NOMO-1 treated with DMSO at 0.1 percent for 48 hours (cell line): ENCODE measurements around the gene AOPEP.

ENCODE experiments used
- DNase-seq: peaks from one replicate; lab custom pipeline; 2025; ENCODE audit not compliant: unreplicated experiment; lab: John Stamatoyannopoulos, UW

The AOPEP gene

GRCh38 chr9:94892675-94893074 lies 166.2 kb downstream of the AOPEP start:
- DNase-seq: no peak

- DNase-seq: no peak
These were observed 167.7 kb downstream of the AOPEP start for GRCh38 chr9:94894094-94894699.

- DNase-seq: no peak
These were observed 169.2 kb downstream of the AOPEP start for GRCh38 chr9:94895668-94896067.

GRCh38 chr9:94896512-94896911 lies 170.0 kb downstream of the AOPEP start:
- no peak for DNase-seq

GRCh38 chr9:94899464-94900221 lies 173.1 kb downstream of the AOPEP start:
- DNase-seq: no peak

GRCh38 chr9:94900222-94901018 lies 173.9 kb downstream of the AOPEP start:
- DNase-seq: no peak

GRCh38 chr9:94901019-94901363 lies 174.5 kb downstream of the AOPEP start:
- no peak for DNase-seq

GRCh38 chr9:94903961-94904421 lies 177.5 kb downstream of the AOPEP start:
- DNase-seq: no peak

- DNase-seq: no peak
These were observed 178.3 kb downstream of the AOPEP start for GRCh38 chr9:94904806-94905205.

- no peak for DNase-seq
These were observed 179.1 kb downstream of the AOPEP start for GRCh38 chr9:94905606-94906005.

GRCh38 chr9:94906181-94906580 lies 179.7 kb downstream of the AOPEP start:
- no peak for DNase-seq

GRCh38 chr9:94906713-94907112 lies 180.2 kb downstream of the AOPEP start:
- DNase-seq: no peak

- DNase-seq: no peak
These were observed 180.9 kb downstream of the AOPEP start for GRCh38 chr9:94907264-94907936.

- peak; percentile 28 for DNase-seq
These were observed 181.6 kb downstream of the AOPEP start for GRCh38 chr9:94908011-94908563.

- no peak for DNase-seq
These were observed 182.2 kb downstream of the AOPEP start for GRCh38 chr9:94908583-94909249.

- no peak for DNase-seq
These were observed 182.9 kb downstream of the AOPEP start for GRCh38 chr9:94909250-94909894.

GRCh38 chr9:94909965-94910730 lies 183.6 kb downstream of the AOPEP start:
- DNase-seq: no peak

GRCh38 chr9:94911211-94911610 lies 184.7 kb downstream of the AOPEP start:
- DNase-seq: no peak

GRCh38 chr9:94911986-94912635 lies 185.6 kb downstream of the AOPEP start:
- no peak for DNase-seq
